HL-60/S4 treated with retinoic acid at 250 ng/mL for 4 days and 3 days (cell line): Measurements from ENCODE around the gene CELF5.
"Not testable (repeated sequence)": the region's sequence is repeated elsewhere in the genome, so short reads cannot be mapped to it uniquely, and the experiment has no call there.

Experiments used
- in situ Hi-C: fragments of 300-500 bp; cut with MboI; formaldehyde crosslinking; loops from 2 replicates; pipeline ENCODE4 v1.7.0; 2022; ENCODE audit warnings: low sequenced_read_pairs

CELF5 gene

DNA sequence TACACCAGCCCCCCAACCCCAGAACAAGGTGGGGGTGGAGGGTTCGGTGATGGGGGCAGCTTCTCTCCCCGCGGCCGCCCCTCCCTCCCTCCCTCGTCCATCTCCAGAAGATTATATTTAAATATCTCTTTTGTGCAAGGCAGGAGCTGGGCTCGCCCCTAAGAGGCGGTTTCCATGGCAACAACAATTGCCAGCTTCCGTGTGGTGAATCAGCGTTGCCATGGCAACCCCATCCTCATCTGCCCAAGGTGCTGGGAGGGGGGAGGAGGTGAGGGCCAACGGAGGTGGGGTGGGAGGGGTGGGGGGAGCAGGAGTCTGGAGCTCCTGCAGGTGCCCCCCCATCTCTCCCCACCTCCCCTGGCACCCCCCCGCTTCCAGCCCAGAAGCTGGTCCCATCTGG, 46.4 kb downstream of the CELF5 start:
- in situ Hi-C loops, result no loop called here

- in situ Hi-C loops, result no loop called here
These were observed 48.0 kb downstream of the CELF5 start for GRCh38 chr19:3272401-3272931.

- in situ Hi-C loops, result no loop called here
These were observed 48.5 kb downstream of the CELF5 start for GRCh38 chr19:3272952-3273351.

DNA sequence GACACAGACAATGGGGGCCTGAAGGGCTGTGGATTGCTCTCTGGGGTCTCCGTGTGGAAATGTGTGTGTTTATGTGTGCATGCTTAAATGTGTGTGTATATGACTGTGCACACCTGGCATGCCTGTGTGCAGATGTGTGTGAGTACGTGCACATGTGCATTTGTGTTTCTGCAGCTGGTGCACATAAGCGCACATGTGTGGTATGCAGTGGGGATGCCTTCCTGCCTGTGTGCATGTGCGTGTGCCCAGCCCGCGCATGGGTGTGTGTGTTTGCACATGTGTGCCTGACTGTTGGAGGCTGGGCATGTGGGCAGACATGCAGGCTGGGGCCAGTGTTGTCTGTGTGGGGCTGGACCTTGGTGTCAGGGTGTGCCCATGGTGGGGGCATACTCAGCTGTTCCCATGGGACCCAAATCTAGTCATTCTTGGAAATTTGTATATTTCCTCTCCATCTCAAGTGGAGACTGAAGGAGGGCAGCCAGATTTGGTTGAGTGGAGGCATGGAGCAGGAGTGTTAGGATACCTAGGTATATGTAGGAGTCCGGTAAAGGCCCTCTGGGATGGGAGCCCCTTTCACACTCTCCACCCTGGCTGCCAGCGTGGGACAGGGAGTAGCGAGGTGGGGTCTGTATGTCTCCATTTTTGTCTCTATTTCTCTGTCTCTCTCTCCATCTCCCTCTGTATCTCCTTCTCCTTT, 49.9 kb downstream of the CELF5 start:
- in situ Hi-C loops, result no loop called here

DNA sequence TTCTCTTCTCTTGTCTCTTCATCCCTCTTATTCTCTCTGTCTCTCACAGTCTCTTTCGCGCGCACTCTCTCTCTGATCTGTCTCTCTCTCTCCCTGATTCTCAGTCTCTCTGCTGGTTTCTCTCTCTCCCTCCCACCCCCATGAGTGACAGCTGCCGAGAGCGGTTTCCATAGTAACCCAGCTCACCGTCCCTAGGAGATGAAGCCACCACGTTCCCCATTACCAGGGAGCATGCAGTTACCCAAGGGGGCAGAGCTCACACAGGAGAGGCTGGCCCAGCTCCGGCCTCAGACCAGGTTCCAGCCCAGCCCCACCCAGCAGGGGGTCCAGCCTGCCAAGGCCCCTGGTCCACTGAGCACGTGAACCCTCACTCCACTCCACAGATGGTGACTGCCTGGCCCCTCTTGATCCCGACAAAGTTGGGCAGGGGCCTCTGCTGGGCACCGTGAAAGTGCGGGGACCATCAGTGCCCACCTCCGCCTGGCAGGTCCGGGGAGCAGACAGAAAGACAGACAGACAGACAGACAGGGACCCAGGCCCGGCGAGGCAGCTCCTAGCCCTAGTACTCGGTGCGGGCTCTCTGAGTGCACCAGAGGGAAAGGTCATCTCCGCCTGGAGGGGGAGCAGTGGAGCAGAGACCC, 50.6 kb downstream of the CELF5 start:
- in situ Hi-C loops, result no loop called here

DNA sequence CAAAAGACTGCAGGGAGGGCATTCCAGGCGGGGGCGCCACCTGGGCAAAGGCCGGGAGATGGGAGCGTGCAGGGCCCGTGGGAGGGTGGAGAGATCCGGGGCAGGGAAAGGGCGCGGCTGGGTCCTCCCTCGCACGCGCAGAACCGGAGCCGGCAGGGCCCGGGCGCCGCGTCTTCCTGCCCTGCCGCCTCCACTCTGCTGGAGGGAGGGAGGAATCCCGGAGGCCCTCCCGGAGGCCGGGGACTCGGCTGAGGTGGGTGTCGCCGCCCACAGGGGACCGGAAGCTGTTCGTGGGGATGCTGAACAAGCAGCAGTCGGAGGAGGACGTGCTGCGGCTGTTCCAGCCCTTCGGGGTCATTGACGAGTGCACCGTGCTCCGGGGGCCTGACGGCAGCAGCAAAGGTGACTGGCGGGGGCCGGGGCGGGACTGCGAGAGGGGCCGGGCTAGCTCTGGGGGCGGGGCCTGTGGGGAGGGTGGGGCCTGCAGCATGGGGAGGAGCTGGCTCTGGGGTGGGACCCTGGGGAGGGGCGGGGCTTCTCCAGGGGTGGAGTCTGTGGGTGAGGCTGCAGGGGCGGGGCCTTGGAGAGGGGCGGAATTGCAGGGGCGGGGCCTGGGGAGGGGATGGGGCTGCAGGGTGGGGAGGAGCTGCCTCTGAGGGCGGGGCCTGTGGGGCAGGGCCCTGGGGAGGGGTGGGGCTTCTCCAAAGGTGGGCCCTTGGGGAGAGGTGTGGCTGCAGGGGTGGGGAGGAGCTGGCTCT, 51.3 kb downstream of the CELF5 start:
- in situ Hi-C loops, result no loop called here

- in situ Hi-C loops, result no loop called here
These were observed 51.9 kb downstream of the CELF5 start for GRCh38 chr19:3276341-3276799.

DNA sequence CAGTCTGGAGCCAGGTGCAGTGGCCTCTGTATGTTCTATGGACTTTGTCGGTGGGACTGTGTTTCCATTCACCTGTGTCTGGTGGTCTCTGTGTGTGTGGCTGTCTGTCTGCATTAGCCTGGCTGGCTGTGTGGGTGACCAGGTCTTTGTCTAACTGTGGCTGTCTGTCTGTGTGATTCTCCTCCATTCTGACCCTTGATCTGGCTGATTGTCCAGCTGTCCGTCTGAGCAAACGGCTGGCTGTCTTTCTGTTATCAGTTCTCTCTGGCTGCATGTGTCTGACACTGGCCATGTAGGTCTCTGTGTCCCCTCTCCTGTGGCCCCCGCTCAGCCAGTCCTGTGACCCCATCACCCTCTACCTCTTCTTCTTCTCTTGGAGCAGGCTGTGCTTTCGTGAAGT, 53.2 kb downstream of the CELF5 start:
- in situ Hi-C loops, result no loop called here

DNA sequence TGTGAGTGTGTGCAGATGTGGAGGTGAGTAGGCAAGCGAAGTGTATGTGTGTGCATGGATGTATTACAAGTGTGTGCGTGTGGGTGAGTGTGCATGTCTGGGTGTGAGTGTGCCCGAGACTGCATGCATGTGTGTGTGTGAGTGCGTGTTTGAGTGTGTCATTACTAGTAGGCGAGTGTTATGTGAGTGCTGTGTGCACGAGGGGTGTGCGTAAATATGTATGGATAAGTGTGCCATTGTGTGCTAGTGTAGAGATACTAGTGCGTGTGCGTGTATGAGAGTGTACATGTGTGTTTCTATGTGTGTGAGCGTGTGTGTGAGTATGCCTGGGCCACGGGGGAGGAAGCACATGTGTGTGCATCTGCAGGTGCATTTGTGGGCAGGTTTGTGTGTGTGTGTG, 53.8 kb downstream of the CELF5 start:
- in situ Hi-C loops, result no loop called here

GRCh38 chr19:3278749-3279148, 54.3 kb downstream of the CELF5 start:
- in situ Hi-C loops, result no loop called here

DNA sequence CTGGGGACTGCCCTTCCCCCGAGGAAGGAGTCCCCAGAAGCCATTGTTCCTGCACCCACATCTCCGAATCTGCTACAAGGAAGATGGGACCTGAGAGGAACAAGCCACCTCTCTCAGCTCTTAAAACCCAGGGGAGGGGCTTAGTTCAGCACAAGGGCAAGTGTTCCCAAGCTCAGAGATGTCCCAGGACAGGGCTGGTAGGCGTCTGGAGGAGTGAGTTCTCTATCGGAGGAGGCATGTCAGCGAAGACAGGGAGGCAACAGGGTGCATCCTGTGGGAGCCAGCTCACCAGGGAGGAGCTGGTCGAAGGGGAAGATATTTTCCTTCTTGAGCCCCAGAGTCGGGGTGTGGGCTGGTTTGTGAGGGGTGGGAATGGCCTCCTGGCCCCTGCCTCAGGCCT, 54.8 kb downstream of the CELF5 start:
- in situ Hi-C loops, result no loop called here

DNA sequence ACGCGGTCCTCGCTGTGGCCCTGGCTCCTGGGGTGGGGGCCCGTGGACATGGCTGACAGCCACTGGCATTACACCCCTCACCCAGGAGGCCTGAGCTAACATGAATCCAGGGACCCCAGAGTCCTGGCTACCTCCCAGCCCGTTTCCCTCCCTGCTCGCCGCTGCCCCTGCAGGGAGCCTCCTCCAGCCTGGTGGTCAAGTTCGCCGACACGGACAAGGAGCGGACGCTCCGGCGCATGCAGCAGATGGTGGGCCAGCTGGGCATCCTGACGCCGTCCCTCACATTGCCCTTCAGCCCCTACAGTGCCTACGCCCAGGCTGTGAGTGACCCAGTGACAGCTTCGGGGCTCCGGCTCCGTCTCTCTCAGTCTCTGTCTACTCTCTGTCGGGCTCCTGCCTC, 56.6 kb downstream of the CELF5 start:
- in situ Hi-C loops, result no loop called here

GRCh38 chr19:3282155-3282554, 57.7 kb downstream of the CELF5 start:
- in situ Hi-C loops, result no loop called here

DNA sequence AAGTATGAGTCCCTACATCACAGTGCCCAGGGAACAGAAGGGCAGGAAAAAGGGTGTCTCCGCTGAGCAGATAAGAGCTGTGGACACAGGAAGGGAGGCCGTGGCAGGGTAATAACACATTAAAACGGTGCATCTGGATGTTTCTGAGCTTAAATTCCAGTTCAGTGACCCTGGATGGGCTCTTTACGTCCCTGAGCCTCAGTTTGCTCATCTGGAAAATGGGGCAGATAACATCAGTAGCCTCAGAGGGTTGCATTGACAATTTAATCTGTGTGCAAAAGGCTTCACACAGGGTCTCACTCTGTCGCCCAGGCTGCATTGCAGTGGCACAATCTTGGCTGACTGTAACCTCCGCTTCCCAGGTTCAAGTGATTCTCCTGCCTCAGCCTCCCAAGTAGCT, 58.1 kb downstream of the CELF5 start:
- in situ Hi-C loops, result no loop called here

GRCh38 chr19:3283246-3283751, 58.8 kb downstream of the CELF5 start:
- in situ Hi-C loops, result no loop called here

DNA sequence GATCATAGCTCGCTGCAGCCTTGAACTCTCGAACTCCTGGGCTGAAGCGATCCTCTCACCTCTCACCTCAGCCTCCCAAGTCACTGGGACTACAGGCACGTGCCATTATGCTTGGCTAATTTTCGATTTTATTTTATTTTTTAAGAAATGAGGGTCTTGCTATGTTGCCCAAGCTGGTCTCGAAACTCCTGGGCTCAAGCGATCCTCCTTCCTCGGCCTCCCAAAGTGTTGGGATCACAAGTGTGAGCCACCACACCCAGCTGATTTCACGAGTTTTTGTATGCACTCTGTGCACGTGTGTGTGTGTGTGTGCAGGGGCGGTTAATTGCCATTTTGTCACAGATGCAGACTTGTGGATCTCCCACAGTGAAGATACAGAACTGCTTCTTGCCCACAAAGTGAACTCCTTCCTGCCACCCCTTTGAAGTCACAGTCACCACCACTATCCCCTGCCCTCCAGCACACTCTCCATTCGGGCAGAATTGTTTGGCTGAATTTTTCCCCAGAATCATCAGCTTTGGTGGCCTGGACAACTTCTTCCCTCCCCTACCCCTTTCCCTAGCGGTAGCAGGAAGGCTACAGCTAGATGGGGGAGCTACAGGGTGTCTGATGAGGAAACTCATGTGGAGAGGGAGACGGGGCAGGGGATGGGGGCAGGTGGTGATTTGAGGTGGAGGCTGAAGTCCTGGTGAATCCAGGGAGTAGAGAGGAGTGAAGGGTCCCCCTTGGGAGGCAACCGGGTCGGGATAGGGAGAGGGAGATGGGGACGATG, 59.6 kb downstream of the CELF5 start:
- in situ Hi-C loops, result no loop called here

GRCh38 chr19:3284759-3285646, 60.5 kb downstream of the CELF5 start:
- in situ Hi-C loops, result no loop called here

DNA sequence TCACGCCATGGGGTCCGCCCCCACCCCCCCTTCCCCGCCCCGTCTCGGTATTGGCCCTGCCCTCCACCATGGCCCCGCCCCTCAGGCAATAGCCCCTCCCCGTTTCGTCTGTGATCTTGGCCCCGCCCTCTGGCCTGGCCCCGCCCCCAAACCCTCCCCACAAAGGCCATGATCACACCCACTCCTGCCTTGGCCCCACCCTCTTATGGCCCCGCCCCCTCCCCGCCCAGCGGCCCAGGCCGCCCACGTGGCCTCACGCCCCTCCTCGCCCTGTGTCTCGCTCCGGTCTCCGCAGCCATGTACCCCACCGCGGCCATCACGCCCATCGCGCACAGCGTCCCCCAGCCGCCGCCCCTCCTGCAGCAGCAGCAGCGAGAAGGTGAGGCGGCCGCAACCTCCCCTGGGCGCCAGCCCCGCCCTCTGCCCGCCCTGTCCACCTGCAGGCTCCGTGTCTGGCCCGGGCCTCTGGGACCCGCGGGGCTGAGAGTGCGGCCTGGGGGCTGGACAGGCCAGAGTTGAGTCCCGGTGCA, 61.3 kb downstream of the CELF5 start:
- in situ Hi-C loops, result no loop called here

GRCh38 chr19:3287814-3288213, 63.4 kb downstream of the CELF5 start:
- in situ Hi-C loops, result no loop called here

DNA sequence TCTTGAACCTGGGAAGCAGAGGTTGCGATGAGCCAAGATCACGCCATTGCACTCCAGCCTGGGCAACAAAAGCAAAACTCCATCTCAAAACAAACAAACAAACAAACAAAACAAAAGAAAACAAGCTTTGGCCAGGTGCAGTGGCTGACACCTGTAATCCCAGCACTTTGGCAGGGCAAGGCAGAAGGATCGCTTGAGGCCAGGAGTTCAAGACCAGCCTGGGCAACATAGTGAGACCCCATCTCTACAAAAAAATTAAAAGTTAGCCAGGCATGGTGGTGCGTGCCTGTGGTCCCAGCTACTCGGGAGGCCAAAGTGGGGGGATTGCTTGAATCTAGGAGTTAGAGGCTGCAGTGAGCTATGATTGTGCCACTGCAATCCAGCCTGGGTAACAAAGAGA, 64.0 kb downstream of the CELF5 start:
- in situ Hi-C loops, result not testable (repeated sequence)
